GM18508 (cell line): ENCODE data around the gene MYH9.

ENCODE experiments used
- ATAC-seq: cut with Tn5 transposase; IDR thresholded peaks from one replicate; pipeline ENCODE4 v1.9.1; 2021; ENCODE audit warnings: moderate number of reproducible peaks; ENCODE audit not compliant: insufficient read depth, unreplicated experiment

The MYH9 gene

GRCh38 chr22:36334081-36334820 is 53.5 kb downstream of the MYH9 start:
- no peak for ATAC-seq

- ATAC-seq, result no peak
Measured at GRCh38 chr22:36333644-36334043, 54.1 kb downstream of the MYH9 start.

DNA sequence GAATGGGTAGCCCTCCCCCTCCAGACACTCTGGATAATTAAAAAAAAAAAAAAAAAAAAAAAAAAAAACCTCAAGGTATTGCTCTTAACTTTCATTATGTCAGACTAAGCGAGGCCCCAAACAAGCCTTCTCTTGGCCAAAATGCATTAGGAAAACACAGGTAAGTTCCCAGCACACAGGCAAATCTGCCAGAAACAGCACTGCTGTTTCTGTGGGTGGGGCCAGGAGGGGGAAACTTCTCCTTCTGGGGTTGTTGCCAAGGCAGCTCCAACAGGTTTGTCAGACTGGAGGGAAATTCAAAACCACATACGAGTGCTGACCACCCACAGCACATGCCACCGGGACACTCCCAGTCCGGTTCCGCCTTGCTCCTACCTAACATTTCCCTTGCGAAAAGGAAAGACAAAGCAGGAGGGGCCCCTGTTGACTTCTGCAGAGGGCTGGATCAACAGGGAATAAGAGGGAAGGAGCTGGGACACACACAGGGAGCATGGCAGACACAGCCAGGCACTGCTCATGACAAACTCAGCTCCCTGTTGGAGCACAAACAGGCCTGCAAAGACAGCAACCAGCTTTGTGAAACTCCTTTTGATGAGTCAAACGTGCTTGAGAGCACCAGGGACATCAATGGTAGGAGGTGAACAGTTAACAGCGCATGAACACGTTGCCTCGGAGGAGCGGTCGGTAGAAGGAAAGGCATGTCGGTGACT is 55.0 kb downstream of the MYH9 start:
- no peak for ATAC-seq

DNA sequence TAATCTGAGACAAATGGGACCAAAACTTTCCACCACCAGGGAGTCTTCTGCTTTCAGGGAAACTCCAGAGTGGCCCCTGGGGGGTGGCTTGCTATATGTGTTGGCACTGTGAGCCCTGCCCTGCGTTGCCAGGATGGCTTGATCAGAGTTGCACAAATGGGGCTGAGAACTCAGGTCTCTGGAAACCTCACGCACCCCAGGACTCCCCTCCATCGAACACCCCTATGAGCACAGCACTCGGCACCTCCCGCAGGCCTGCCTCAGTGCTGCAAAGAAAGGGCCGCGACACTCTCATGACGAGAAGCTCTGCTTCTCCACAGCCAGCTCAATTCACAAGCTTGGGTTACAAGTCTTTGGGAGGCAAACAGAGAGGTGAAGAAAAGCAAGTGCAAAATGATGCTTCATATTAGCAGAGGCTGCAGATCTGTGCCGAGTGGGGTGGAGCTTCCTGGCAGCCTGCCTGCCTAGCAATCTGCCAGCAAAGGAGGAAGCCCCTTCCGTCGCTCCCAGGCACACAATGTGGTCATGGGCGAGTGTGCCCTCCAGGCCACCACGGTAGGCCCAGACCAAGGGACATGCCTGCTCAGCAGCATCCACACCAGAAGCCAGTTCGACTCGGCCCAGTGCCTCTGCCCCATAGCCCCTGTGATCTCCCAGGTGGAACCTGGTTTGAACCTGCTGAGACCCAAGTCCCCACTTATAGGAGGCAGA is 55.7 kb downstream of the MYH9 start:
- no peak for ATAC-seq

DNA sequence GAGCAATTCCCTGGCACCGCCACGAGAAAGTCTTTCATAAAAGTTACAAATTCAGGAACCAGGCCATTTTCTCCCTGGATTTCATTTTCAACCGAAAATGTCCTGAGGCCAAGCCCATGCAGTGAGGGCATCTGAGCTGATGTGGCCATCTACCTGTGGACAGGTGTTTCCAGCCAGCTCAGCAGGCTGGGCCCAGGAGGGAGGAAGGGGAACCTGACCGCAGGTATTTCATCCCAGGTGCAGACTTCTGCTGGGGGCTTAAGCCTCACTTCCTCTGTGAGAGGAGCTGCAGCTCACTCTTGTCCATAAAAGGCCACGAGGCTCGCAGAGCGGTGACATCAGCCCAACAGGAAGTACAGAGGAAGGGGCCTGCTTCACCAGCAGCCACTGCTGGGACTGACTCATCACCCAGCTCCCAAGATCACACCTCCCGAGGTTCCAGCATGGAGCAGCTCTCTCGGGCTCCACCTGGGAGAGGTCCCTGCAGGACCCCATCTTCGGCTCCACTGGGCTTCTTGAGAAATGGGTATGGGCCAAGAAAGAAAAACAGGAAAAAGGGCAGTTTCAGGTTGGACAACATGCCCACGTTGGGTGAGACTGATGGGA is 56.4 kb downstream of the MYH9 start:
- ATAC-seq, result no peak

DNA sequence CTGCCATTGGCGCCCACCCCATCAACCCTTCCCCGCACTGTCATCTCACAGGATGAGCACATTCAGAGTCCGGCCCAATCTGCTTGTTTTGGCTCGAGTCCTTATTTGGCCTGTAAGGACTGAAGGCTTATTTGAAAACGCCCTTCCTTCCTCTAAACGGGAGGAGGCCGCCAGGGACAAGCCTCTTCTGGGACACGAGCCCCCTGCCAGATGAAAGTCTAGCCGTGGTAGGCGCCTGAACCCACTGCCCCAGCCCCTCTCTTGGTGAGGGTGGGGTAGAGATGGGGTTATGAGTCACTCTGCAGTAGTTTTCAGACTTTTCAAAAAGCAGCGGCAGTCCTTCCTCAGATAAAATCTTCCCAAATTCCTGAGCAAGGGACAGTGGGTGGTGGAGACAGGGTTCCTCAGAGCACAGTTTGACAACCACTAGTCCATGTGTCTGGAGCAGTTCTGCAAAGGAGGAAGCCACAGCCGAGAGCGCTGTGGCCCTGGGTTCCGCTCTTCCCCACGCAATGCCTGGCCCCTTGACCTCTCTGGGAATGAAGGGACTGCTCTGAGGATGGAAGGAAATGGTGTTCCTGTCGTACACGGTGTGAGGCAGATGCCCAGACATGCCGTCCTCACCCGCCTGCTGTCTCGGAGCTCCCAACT is 57.0 kb downstream of the MYH9 start:
- no peak for ATAC-seq

GRCh38 chr22:36330127-36330526 is 57.6 kb downstream of the MYH9 start:
- no peak for ATAC-seq

DNA sequence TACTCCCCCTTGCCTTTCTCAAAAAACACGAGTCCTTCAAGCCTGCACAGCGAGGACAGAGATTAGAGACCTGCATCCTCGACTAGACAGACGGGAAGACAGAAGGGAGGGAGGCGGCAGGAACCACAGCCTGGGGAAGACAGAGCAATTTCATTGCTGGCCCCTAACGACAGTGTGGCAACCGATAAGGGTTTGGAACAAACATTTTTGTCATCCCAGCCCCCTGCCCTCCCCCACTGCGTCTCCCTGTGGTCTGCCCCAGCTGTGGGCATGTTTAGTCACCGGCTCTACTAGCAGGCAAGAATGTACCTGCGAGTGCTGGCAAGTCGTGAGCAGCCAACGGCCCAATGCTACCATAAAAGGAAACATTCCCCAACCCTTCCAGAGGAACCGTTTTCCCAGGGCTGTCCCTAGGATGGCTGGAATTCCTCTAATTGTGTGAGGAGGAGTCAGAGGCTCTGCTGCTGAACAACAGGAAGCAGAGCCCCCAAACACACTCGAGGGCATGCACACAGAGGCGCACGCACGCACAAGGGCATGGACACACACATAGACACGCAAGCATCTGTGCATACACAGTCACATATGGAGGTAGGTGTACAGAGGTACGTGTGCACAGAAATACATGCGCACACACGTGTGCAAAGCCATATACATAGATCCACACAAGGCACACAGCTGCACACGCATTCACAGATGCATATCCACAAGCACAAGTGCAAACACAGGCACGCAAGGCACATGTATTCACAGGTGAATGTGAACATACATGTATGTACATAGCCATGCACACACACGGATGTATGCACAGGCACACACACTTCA is 58.3 kb downstream of the MYH9 start:
- ATAC-seq, result no peak

DNA sequence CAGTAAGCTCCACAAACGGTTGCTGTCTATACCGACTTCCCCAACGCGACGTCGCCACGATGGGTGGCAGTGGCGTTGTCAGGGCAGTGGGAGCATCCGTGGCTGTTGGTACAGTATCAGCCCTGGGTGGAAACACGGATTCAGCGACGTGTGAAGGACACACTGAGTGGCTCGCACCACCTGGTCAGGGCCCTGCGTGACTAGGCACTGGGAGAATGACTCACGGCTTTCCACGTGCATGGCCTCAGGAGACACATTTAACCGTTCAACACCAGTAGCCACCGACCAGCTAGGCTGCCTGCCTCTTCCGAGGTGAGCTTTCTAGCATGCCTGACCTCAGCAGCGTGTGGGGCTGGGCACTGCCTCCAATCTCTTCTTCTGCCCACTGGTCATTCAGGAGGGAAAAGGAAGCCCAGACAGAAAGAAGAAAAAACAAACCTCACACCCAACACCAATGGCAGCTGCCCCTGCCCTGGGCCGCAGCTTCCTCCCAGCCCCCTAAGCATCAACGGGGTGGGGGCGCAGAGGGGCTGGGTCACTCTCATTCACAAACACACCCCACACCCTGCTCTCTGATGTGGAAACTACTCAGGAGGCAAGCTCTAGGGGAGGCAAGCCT is 59.0 kb downstream of the MYH9 start:
- no peak for ATAC-seq

DNA sequence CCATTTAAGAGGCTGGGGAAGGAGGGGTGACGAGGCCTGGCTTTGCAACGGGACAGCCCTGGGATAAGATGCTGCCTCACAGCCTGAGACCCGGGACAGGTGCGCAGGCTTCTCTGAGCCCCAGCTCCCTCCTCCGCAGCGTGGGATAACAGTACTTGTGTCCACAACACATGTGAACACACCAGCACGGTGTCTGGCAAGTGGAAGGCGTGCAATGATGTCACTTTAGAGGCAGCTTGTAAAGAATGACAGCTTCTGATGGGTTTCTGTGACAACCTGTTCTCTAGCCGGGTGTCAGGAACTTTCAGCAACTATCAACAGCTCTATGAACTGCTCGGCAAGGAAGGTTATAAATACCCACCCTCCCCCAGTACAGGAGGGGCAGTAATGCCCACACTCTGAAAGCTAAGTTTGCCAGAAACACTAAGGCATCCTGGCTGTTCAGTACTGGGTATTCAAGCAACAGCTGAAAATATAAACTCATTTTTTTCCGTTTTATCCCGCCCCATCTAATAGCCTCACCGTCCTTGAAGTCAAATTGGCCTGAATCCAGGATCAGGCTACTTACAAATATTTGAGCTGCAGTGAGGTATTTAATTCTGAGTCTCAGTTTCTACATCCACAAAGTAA is 59.7 kb downstream of the MYH9 start:
- no peak for ATAC-seq

GRCh38 chr22:36326178-36327161 is 61.3 kb downstream of the MYH9 start:
- ATAC-seq, result no peak

- ATAC-seq, result no peak
Measured at GRCh38 chr22:36325154-36326031, 62.4 kb downstream of the MYH9 start.

GRCh38 chr22:36324414-36324813 is 63.4 kb downstream of the MYH9 start:
- ATAC-seq, result no peak

- ATAC-seq, result no peak
Measured at GRCh38 chr22:36323855-36324331, 63.9 kb downstream of the MYH9 start.

DNA sequence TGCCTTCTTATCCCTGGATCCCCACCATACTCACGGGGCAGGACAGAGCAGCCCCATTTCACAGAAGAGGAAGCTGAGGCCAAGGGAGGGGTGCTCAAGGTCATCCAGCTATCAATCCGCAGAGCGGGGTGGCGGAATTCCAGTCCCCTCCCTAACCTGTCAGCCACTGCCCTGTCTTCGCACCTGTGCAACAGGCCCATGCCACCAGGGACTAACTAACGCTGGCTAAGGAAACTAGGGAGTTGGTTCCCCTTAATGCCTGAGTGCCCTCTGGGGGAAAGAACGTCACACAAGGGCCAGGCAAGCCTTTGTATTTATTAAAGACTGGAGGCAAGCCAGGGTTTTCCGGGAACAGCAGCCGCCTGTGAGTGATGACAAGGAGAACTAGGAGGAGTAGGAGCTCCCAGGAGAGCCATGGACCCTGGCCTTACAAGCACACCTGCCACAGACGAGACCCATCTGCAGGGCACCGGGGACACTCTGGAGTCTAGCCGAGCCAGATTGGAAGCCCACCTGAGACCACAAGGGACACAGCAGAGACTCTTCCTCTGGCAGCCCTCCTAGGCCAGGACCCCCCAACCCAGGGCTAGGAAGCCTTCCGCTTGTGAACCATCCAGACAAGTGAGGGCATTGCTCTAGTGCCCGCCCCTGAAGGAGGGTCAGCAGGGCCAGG is 64.4 kb downstream of the MYH9 start:
- no peak for ATAC-seq

DNA sequence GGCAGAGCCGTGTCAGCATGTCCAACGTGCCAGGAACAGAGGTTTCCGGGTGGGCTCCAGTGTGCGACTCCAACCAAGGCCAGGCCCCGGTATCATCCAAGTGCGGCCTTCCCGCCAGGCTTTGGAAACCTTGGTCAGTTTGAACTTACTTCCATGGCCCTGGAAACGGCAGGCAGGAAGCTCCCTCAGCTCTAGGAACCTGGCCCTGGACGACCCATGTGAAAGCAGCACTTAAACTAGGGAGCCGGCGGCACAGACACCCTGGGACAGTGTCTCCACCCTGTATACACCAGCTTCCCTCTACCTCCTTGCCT is 65.2 kb downstream of the MYH9 start:
- no peak for ATAC-seq
